Measurements from ENCODE around the gene AP2A1.

- TF ChIP-seq ZFX (IDR thresholded peaks at IDR 0.05; ENCODE audit: borderline replicate concordance) (no peak), CTCF (IDR thresholded peaks at IDR 0.05) (no peak)
These were observed 14.1 kb downstream of the AP2A1 start for GRCh38 chr19:49780861-49781260.
